HG02840 (cell line): Measurements from ENCODE around the gene C1orf50.
"Not testable (repeated sequence)": the region's sequence is repeated elsewhere in the genome, so short reads cannot be mapped to it uniquely, and the experiment has no call there.

Experiments
- ATAC-seq: cut with Tn5 transposase; IDR thresholded peaks from one replicate; pipeline ENCODE4 v1.9.1; 2021; ENCODE audit warnings: mild to moderate bottlenecking, moderate library complexity, moderate number of reproducible peaks; ENCODE audit not compliant: unreplicated experiment, low FRiP score

Gene C1orf50

GRCh38 chr1:42766741-42767509 is at the start of gene C1orf50, which contains the start of gene P3H1:
C1orf50 (plus strand) TSS chr1:42767249; CDS start chr1:42767312, 63 bp downstream.
P3H1 (minus strand) TSS chr1:42767028; CDS start chr1:42766971, 57 bp downstream.
- peak; percentile 90 for ATAC-seq

GRCh38 chr1:42720868-42721267 is 46.2 kb upstream of the C1orf50 start:
- ATAC-seq = no peak

DNA sequence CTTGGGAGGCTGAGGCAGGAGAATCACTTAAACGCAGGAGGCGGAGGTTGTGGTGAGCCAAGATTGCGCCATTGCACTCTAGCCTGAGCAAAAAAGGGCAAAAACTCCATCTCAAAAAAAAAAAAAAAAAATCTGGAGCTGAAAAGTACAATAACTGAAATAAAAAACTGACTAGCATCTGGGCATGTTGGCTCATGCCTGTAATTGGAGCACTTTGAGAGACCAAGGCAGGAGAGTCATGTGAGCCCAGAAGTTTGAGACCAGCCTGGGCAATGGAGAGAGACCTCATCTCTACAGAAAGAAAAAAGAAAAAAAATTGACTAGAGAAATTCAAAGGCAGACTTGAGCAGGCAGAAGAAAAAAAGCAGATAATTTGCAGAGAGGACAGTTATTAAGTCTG is 45.1 kb upstream of the C1orf50 start:
- ATAC-seq = no peak

DNA sequence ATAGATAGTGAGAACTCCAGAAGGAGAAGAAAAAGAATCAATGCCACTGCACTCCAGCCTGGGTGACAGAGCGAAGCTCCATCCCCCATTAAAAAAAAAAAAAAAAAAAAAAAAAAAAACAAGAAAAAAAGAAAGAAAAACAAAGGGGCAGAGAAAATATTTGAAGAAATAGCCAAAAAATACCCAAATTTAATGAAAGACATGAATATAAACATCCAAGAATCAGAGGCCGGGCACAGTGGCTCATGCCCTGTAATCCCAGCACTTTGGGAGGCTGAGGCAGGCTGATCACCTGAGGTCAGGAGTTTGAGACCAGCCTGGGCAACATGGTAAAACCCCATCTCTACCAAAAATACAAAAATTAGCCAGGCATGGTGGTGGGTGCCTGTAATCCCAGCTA is 44.6 kb upstream of the C1orf50 start:
- not testable (repeated sequence) for ATAC-seq

DNA sequence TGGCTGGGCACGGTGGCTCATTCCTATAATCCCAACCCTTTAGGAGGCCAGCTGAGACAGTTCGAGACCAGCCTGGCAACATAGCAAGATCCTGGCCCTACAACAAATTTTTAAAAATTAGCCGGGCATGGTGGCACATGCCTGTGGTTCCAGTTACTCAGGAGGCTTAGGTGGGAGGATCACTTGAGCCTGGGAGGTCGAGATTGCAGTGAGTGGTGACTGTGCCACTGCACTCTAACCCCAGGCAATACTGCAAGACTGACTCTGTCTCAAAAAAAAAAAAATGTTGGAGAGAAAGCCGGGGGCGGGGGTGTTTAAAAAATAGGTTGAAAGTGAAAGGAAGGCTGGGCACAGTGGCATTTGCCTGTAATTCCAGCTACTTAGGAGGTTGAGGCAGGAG is 43.5 kb upstream of the C1orf50 start:
- no peak for ATAC-seq

- not testable (repeated sequence) for ATAC-seq
These were observed 41.2 kb upstream of the C1orf50 start for GRCh38 chr1:42725820-42726219.

GRCh38 chr1:42730002-42730401 is 37.0 kb upstream of the C1orf50 start:
- ATAC-seq = no peak

GRCh38 chr1:42730988-42731387 is 36.1 kb upstream of the C1orf50 start:
- no peak for ATAC-seq

- no peak for ATAC-seq
These were observed 35.5 kb upstream of the C1orf50 start for GRCh38 chr1:42731585-42731984.

DNA sequence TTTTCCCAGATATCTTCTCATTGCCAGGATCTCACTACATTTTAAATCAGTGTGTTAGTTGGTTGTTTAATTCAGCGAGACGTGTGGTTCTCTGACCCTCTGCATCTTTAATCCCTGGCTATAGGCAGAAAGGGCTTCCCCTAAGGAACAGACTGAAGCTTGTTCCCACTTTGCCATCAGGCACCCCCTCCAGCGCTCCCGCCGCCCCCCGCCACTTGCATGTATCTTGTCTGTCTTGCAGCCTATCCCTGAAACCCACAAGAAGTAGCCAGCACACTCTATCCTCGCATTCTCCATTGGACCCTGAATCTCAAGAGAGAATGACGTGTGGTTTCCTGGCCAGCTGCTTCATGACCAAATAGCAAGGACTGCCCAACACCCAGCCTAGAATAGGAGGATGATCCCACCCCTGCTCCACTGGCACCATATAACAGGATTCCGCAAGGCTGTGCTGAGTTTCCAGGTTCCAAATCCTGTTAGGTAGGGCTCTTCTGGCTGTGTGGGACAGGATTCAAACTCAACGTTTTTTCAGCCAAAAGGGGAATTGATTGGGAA is 34.8 kb upstream of the C1orf50 start:
- ATAC-seq = no peak

DNA sequence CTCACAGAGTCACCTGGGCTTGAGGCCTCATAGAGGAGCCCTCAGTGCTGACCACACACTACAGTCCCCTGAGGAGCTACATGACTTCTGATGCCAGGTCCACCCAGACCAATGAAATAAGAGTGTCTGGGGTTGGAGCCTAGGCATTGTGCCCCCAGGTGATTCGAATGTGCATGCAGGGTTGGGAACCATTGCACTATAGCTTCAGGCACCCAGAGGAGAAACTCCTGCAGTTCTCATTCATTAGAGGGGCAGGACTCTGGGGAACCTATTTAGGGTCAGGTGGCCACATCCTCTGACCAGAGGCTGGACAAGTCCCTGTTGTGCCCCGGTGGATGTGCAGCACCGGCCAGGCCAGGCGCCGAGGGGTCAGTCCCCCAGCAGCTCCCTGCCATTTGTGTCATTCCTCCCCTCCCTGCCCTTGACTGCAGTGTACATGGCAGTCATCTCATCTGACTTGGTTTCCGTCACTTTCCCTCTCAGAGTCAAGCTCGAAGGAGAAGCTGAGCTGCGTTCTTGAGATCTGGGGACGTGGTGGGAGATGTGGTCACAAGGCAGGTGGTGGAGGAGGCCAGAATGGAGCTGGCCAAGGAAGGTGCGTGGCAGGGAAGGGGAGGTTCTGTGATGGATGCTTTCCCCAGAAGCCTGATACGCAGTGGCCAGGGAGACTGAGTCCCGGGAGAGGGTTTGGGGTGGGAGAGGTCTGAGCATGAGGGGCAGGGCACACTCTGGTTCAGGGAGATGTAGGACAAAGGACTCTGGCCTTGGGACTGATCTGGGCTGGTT is 33.4 kb upstream of the C1orf50 start:
- ATAC-seq = no peak

GRCh38 chr1:42734201-42735035 is 32.6 kb upstream of the C1orf50 start:
- ATAC-seq = no peak

GRCh38 chr1:42735056-42735455 is 32.0 kb upstream of the C1orf50 start:
- ATAC-seq = no peak

DNA sequence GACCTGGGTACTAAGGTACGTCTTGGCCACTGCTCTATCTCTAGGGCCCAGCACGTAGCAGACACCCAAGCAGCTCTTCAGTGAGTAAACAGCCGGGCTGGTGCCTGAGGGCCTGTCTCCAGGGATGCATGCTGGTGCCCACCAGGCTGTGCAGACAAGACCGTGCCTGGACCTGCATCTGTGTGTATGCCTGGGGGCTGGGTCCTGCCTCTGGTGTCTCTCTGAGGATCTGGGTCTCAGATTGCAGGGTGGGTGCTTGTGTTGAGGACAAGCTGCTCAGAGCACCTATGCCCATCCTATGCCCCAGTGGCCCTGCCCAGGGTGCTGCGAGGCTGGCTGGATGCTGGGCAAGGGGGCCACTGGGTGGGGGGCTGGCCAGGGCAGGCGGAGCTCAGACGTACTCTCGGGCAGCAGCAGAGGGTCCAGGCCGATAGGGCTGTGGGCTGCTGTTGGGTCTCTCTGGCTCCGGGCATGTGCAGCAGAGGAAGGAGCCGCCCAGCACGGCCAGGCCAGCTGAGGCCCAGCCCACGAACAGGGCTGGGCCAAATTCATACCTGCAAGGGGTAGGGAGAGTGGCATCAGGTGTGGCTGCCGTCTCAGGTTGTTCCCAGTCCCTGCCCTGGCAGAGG is 31.5 kb upstream of the C1orf50 start:
- no peak for ATAC-seq

DNA sequence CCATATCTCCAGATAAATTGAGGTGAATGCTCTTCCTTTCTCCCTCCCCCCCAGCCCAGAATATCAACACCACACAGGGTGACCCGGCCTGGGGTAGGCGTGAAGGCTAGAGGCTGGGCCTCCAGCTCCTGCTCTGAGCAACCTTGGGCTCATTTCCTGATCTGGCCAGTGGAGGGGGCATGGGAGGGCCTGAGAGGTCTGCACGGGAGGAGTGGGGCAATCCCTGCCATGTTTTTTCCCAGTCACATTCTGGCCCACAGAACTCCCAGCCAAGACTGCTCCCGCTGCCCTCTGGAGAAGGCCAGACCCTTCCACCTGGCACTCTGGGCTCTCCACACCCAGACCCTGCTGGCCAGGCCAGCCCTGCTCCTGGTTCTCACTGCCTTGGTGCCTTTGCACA is 30.9 kb upstream of the C1orf50 start:
- ATAC-seq = no peak

- ATAC-seq = no peak
These were observed 30.4 kb upstream of the C1orf50 start for GRCh38 chr1:42736571-42737200.

- ATAC-seq = no peak
These were observed 29.8 kb upstream of the C1orf50 start for GRCh38 chr1:42737257-42737656.

GRCh38 chr1:42737986-42738677 is 28.9 kb upstream of the C1orf50 start:
- no peak for ATAC-seq

- no peak for ATAC-seq
These were observed 28.3 kb upstream of the C1orf50 start for GRCh38 chr1:42738678-42739226.
